PC-3 (cell line): ENCODE measurements around the gene CDH4. TPM values are rescaled to one million over a fixed set of nuclear protein-coding genes. Genes with fewer than 3 reads are reported as not detected.

Experiments
- ATAC-seq: fragments of 200-7000 bp; cut with Tn5 transposase; 2 replicates; pipeline ENCODE4 v1.9.1; 2020; ENCODE audit warnings: mild to moderate bottlenecking, moderate library complexity
- BruUV-seq: library from RNA; stranded (reverse); fragments of 400-500 nt; replicated peaks from 2 replicates; lab custom pipeline; 2021; lab: Mats Ljungman, UMichigan
- CTCF ChIA-PET: fragments of 300-600 bp; sonication (Branson Sonifier 250); formaldehyde crosslinking; loops from one replicate; lab custom pipeline; 2022; ENCODE audit warnings: antibody characterized with exemption; lab: Charles Lee
- POLR2A ChIA-PET: fragments of 300-600 bp; sonication (Branson Sonifier 250); formaldehyde crosslinking; loops from one replicate; lab custom pipeline; 2022; ENCODE audit warnings: antibody characterized with exemption; ENCODE audit not compliant: unreplicated experiment; lab: Charles Lee
- DNase-seq: peaks from one replicate; pipeline ENCODE4 v3.0.0-alpha.2; 2015
- H2AFZ ChIP-seq: fragments of 300-600 bp; sonication (generic); 2 replicates; pipeline ENCODE4 v1.6.0; 2016; ENCODE audit warnings: antibody characterized with exemption, low read length
- H3F3A ChIP-seq: fragments of 300-600 bp; sonication (generic); one replicate; pipeline ENCODE4 v1.6.0; 2017; ENCODE audit warnings: antibody characterized with exemption, low read length, control low read depth, mild to moderate bottlenecking; ENCODE audit not compliant: unreplicated experiment
- H3K27ac ChIP-seq: fragments of 300-600 bp; sonication (generic); 2 replicates; pipeline ENCODE4 v1.5.1; 2016; ENCODE audit warnings: mild to moderate bottlenecking, low read length
- H3K27me3 ChIP-seq: fragments of 300-600 bp; sonication (generic); 2 replicates; pipeline ENCODE4 v1.6.1; 2016; ENCODE audit warnings: low read length, mixed read lengths
- H3K36me3 ChIP-seq: fragments of 300-600 bp; sonication (generic); 2 replicates; pipeline ENCODE4 v1.6.1; 2016; ENCODE audit warnings: low read depth, mixed run types, low read length, mixed read lengths
- H3K4me1 ChIP-seq: fragments of 300-600 bp; sonication (generic); 2 replicates; pipeline ENCODE4 v1.5.1; 2016; ENCODE audit warnings: low read length; ENCODE audit not compliant: insufficient read depth
- H3K4me2 ChIP-seq: fragments of 300-600 bp; sonication (generic); 2 replicates; pipeline ENCODE4 v1.6.0; 2016; ENCODE audit warnings: low read length
- H3K4me3 ChIP-seq: fragments of 300-600 bp; sonication (generic); 2 replicates; pipeline ENCODE4 v1.5.1; 2016; ENCODE audit warnings: mild to moderate bottlenecking, low read length, mixed read lengths
- H3K79me2 ChIP-seq: fragments of 300-600 bp; sonication (generic); 2 replicates; pipeline ENCODE4 v1.6.1; 2017; ENCODE audit warnings: low read length, mixed read lengths
- H3K9ac ChIP-seq: fragments of 300-600 bp; sonication (generic); 2 replicates; pipeline ENCODE4 v1.6.0; 2016; ENCODE audit warnings: mild to moderate bottlenecking, low read length
- H3K9me2 ChIP-seq: fragments of 300-600 bp; sonication (generic); replicated peaks from 2 replicates; pipeline ENCODE4 v1.6.1; 2016; ENCODE audit warnings: mixed run types, low read length, mixed read lengths
- H3K9me3 ChIP-seq: fragments of 300-600 bp; sonication (generic); 2 replicates; pipeline ENCODE4 v1.6.1; 2016; ENCODE audit warnings: low read length, mixed read lengths
- H4K20me1 ChIP-seq: fragments of 300-600 bp; sonication (generic); 2 replicates; pipeline ENCODE4 v1.6.1; 2016; ENCODE audit warnings: low read length, mixed read lengths
- CTCF ChIP-seq: fragments of 300-600 bp; sonication (generic); conservative IDR thresholded peaks from 2 replicates; pipeline ENCODE4 v1.5.1; 2017; ENCODE audit warnings: antibody characterized with exemption, low read depth, mild to moderate bottlenecking, low read length
- EZH2 ChIP-seq: fragments of 300-600 bp; sonication (generic); IDR thresholded peaks from one replicate; pipeline ENCODE4 v1.6.1; 2017; ENCODE audit warnings: antibody characterized with exemption, mild to moderate bottlenecking, low read length; ENCODE audit not compliant: unreplicated experiment
- EZH2phosphoT487 ChIP-seq: fragments of 300-600 bp; sonication (generic); IDR thresholded peaks from 2 replicates; pipeline ENCODE4 v1.6.1; 2018; ENCODE audit warnings: mild to moderate bottlenecking, antibody characterized with exemption, low read length, borderline replicate concordance
- intact Hi-C: fragments of 100-400 bp; cut with micrococcal nuclease; formaldehyde crosslinking; loops from 2 replicates; pipeline ENCODE4 v1.9.0; 2023
- total RNA-seq: library from RNA; depleted of rRNA; stranded (reverse); fragments of >200 nt; gene quantifications from 2 replicates; pipeline ENCODE4 v1.2.3, GENCODE V29; 2014

The CDH4 gene
- total RNA-seq, 1 experiment from 2014 or later = not detected

- no peak for TF ChIP-seq EZH2phosphoT487
- TF ChIP-seq EZH2 = no peak
- TF ChIP-seq CTCF = no peak
- ATAC-seq = no peak
- no peaks in the 10 kb centered on the region for H3K9me2 ChIP-seq
- no peaks in the 10 kb centered on the region for H3K36me3 ChIP-seq
- no peaks in the 10 kb centered on the region for H3K4me1 ChIP-seq
- no peaks in the 10 kb centered on the region for H3K79me2 ChIP-seq
- no peak overlapping the region for H3K27ac ChIP-seq
- no peaks in the 10 kb centered on the region for H4K20me1 ChIP-seq
- H3K9ac ChIP-seq = no peak overlapping the region
- H3K9me3 ChIP-seq = no peaks in the 10 kb centered on the region
- CTCF ChIA-PET = no interaction called here
- POLR2A ChIA-PET = no interaction called here
- peaks cover 81% of the 10 kb centered on the region for H3K27me3 ChIP-seq
- BruUV-seq = no TSS peak
- no peak overlapping the region for H2AFZ ChIP-seq
- H3K4me2 ChIP-seq = no peak overlapping the region
- DNase-seq = no peak
- no peak overlapping the region for H3K4me3 ChIP-seq
- intact Hi-C loops = no loop called here
- no peaks in the 10 kb centered on the region for H3F3A ChIP-seq
Observed at GRCh38 chr20:61520893-61521460, 268.9 kb downstream of the CDH4 start.

GRCh38 chr20:61521687-61522420, 269.8 kb downstream of the CDH4 start:
- Histone ChIP-seq H3K4me2 (no peak overlapping the region), H3K9me3 (no peaks in the 10 kb centered on the region), H3K4me3 (no peak overlapping the region), H3K79me2 (no peaks in the 10 kb centered on the region), H3K9ac (no peak overlapping the region), H3K27me3 (peaks cover 79% of the 10 kb centered on the region), H3K27ac (no peak overlapping the region), H3K4me1 (no peaks in the 10 kb centered on the region), H4K20me1 (no peaks in the 10 kb centered on the region), H3K9me2 (no peaks in the 10 kb centered on the region), H3K36me3 (no peaks in the 10 kb centered on the region), H3F3A (no peaks in the 10 kb centered on the region), H2AFZ (no peak overlapping the region)
- intact Hi-C loops = no loop called here
- POLR2A ChIA-PET = no interaction called here
- CTCF ChIA-PET = no interaction called here
- TF ChIP-seq EZH2phosphoT487 = no peak
- TF ChIP-seq CTCF = no peak
- TF ChIP-seq EZH2 = no peak
- BruUV-seq = no TSS peak
- DNase-seq (no peak), ATAC-seq (no peak)

GRCh38 chr20:61522498-61523090, 270.5 kb downstream of the CDH4 start:
- intact Hi-C loops = no loop called here
- Histone ChIP-seq H3K27me3 (peaks cover 75% of the 10 kb centered on the region), H4K20me1 (no peaks in the 10 kb centered on the region), H3K4me3 (no peak overlapping the region), H3K9me3 (no peaks in the 10 kb centered on the region), H3F3A (no peaks in the 10 kb centered on the region), H3K4me1 (no peaks in the 10 kb centered on the region), H2AFZ (no peak overlapping the region), H3K4me2 (no peak overlapping the region), H3K27ac (no peak overlapping the region), H3K9ac (no peak overlapping the region), H3K79me2 (no peaks in the 10 kb centered on the region), H3K36me3 (no peaks in the 10 kb centered on the region), H3K9me2 (no peaks in the 10 kb centered on the region)
- ChIA-PET POLR2A (no interaction called here), CTCF (no interaction called here)
- BruUV-seq = no TSS peak
- DNase-seq (no peak), ATAC-seq (no peak)
- TF ChIP-seq EZH2phosphoT487 (no peak), CTCF (no peak), EZH2 (no peak)
